Measurements from ENCODE around the gene OR4D1. TPM values are rescaled to one million over a fixed set of nuclear protein-coding genes. Genes with fewer than 3 reads are reported as not detected.

OR4D1 gene
- total and polyA plus RNA-seq, 4 donors: 0.01 to 0.09 TPM; not detected in 2

- Histone ChIP-seq H3K36me3 (ENCODE audit: control insufficient read depth in 4 of 4, insufficient read depth in 4 of 4, low read length in 4 of 4) (no peaks in the 10 kb centered on the region), H3K9ac (ENCODE audit: insufficient read depth in 1 of 2, low read length in 2 of 2) (no peak within 1 kb of the TSS), H3K9me3 (ENCODE audit: control insufficient read depth in 4 of 4, insufficient read depth in 3 of 4, low read length in 3 of 4) (peaks cover 0 to 2% (median 0%) of the 10 kb centered on the region in 4 donors), H3K4me3 (no peak within 1 kb of the TSS), H3K27ac (ENCODE audit: low read depth in 1 of 2, low read length in 1 of 2) (no peak within 1 kb of the TSS), H3K27me3 (ENCODE audit: control insufficient read depth in 3 of 3, insufficient read depth in 3 of 3, low read length in 2 of 3) (peaks cover 0 to 9% (median 0%) of the 10 kb centered on the region in 3 donors), H3K4me1 (ENCODE audit: control insufficient read depth in 5 of 5, insufficient read depth in 5 of 5, low read length in 5 of 5) (no peaks in the 10 kb centered on the region)
- TF ChIP-seq CTCF (IDR thresholded peaks at IDR 0.05; ENCODE audit: control extremely low read depth, extremely low read depth): no peak
- WGBS, 2 donors: 41 to 43% methylated on average over 6 of the region's 6 CpGs
- DNase-seq (no peak), ATAC-seq (ENCODE audit: insufficient read depth, low FRiP score) (no peak)
These were observed 44.4 kb downstream of the OR4D1 start, which contains the start of gene EPX for GRCh38 chr17:58192612-58193011. TSS of gene EPX (plus strand) at chr17:58192726. CDS start at chr17:58192847, 121 bp downstream.

GRCh38 chr17:58193641-58194255 is 45.6 kb downstream of the OR4D1 start:
- no peak overlapping the region for H3K4me3 ChIP-seq
- peaks cover 0 to 5% (median 2%) of the 10 kb centered on the region in 3 donors for H3K27me3 ChIP-seq (ENCODE audit: control insufficient read depth in 3 of 3, insufficient read depth in 3 of 3, low read length in 2 of 3)
- peaks cover 0 to 2% (median 0%) of the 10 kb centered on the region in 4 donors for H3K9me3 ChIP-seq (ENCODE audit: control insufficient read depth in 4 of 4, insufficient read depth in 3 of 4, low read length in 3 of 4)
- WGBS, 2 donors: 76 to 90% methylated on average over 18 of the region's 18 CpGs
- no peak overlapping the region for H3K27ac ChIP-seq (ENCODE audit: low read depth in 1 of 2, low read length in 1 of 2)
- H3K4me1 ChIP-seq (ENCODE audit: control insufficient read depth in 5 of 5, insufficient read depth in 5 of 5, low read length in 5 of 5): no peaks in the 10 kb centered on the region
- ATAC-seq (ENCODE audit: insufficient read depth, low FRiP score) (no peak), DNase-seq (no peak)
- H3K9ac ChIP-seq (ENCODE audit: insufficient read depth in 1 of 2, low read length in 2 of 2): no peak overlapping the region
- no peak for TF ChIP-seq CTCF (IDR thresholded peaks at IDR 0.05; ENCODE audit: control extremely low read depth, extremely low read depth)
- no peaks in the 10 kb centered on the region for H3K36me3 ChIP-seq (ENCODE audit: control insufficient read depth in 4 of 4, insufficient read depth in 4 of 4, low read length in 4 of 4)

GRCh38 chr17:58195518-58196123 is 47.4 kb downstream of the OR4D1 start:
- no peaks in the 10 kb centered on the region for H3K4me1 ChIP-seq (ENCODE audit: control insufficient read depth in 5 of 5, insufficient read depth in 5 of 5, low read length in 5 of 5)
- H3K27me3 ChIP-seq (ENCODE audit: control insufficient read depth in 3 of 3, insufficient read depth in 3 of 3, low read length in 2 of 3): peaks cover 0 to 5% (median 2%) of the 10 kb centered on the region in 3 donors
- H3K9ac ChIP-seq (ENCODE audit: insufficient read depth in 1 of 2, low read length in 2 of 2): no peak overlapping the region
- H3K4me3 ChIP-seq: no peak overlapping the region
- ATAC-seq (ENCODE audit: insufficient read depth, low FRiP score) (no peak), DNase-seq (no peak)
- 83% methylated on average over 5 of the region's 5 CpGs for whole genome bisulfite sequencing, 2 donors
- H3K9me3 ChIP-seq (ENCODE audit: control insufficient read depth in 4 of 4, insufficient read depth in 3 of 4, low read length in 3 of 4): peaks cover 0 to 2% (median 0%) of the 10 kb centered on the region in 4 donors
- TF ChIP-seq CTCF (IDR thresholded peaks at IDR 0.05; ENCODE audit: control extremely low read depth, extremely low read depth): no peak
- no peaks in the 10 kb centered on the region for H3K36me3 ChIP-seq (ENCODE audit: control insufficient read depth in 4 of 4, insufficient read depth in 4 of 4, low read length in 4 of 4)
- H3K27ac ChIP-seq (ENCODE audit: low read depth in 1 of 2, low read length in 1 of 2): no peak overlapping the region

Measured in lung (tissue), 12 donors.